HepG2 (cell line): ENCODE data around the gene BABAM2. TPM values are rescaled to one million over a fixed set of nuclear protein-coding genes. Genes with fewer than 3 reads are reported as not detected.

Experiments used
- ARID2 ChIP-seq: sonication (generic); formaldehyde crosslinking; IDR thresholded peaks from 2 replicates; pipeline ENCODE4 v1.8.1; 2022; ENCODE audit warnings: mild to moderate bottlenecking, missing genetic modification reagents, borderline replicate concordance
- CHCHD3 ChIP-seq: sonication (generic); formaldehyde crosslinking; IDR thresholded peaks from 2 replicates; pipeline ENCODE4 v1.8.0; 2022; ENCODE audit warnings: mild to moderate bottlenecking, missing genetic modification reagents, moderate library complexity
- FIP1L1 ChIP-seq: fragments of 200-400 bp; formaldehyde crosslinking; IDR thresholded peaks from 2 replicates; pipeline ENCODE4 v1.6.1; 2018; ENCODE audit warnings: low read depth, mild to moderate bottlenecking, low read length, moderate library complexity, borderline replicate concordance; ENCODE audit not compliant: insufficient read depth
- NCOA1 ChIP-seq: sonication (generic); formaldehyde crosslinking; IDR thresholded peaks from 2 replicates; pipeline ENCODE4 v1.9.0; 2021; ENCODE audit warnings: missing genetic modification reagents
- NFAT5 ChIP-seq: sonication (generic); formaldehyde crosslinking; IDR thresholded peaks from 2 replicates; pipeline ENCODE4 v1.4.0; 2020; ENCODE audit warnings: missing genetic modification reagents
- ONECUT2 ChIP-seq: sonication (generic); formaldehyde crosslinking; IDR thresholded peaks from 2 replicates; pipeline ENCODE4 v1.4.0; 2020; ENCODE audit warnings: missing genetic modification reagents
- TARDBP ChIP-seq: sonication (generic); formaldehyde crosslinking; IDR thresholded peaks from 2 replicates; pipeline ENCODE4 v1.8.0; 2022; ENCODE audit warnings: mild to moderate bottlenecking, missing genetic modification reagents
- ZBTB2 ChIP-seq: sonication (generic); formaldehyde crosslinking; IDR thresholded peaks from 2 replicates; pipeline ENCODE4 v1.8.0; 2022; ENCODE audit warnings: low read depth, missing genetic modification reagents
- ZBTB21 ChIP-seq: sonication (generic); formaldehyde crosslinking; IDR thresholded peaks from 2 replicates; pipeline ENCODE4 v1.4.0; 2020; ENCODE audit warnings: missing genetic modification reagents
- ZBTB26 ChIP-seq: IDR thresholded peaks from 2 replicates; pipeline ENCODE4 v1.6.1; 2016; ENCODE audit warnings: missing compliant biosample characterization, missing genetic modification reagents, borderline replicate concordance
- ZBTB38 ChIP-seq: sonication (generic); formaldehyde crosslinking; IDR thresholded peaks from 2 replicates; pipeline ENCODE4 v1.5.1; 2020; ENCODE audit warnings: mild to moderate bottlenecking, missing genetic modification reagents
- ZMAT5 ChIP-seq: sonication (generic); formaldehyde crosslinking; IDR thresholded peaks from 2 replicates; pipeline ENCODE4 v1.5.0; 2020; ENCODE audit warnings: mild to moderate bottlenecking, low read depth, missing genetic modification reagents, borderline replicate concordance
- ZNF224 ChIP-seq: sonication (generic); formaldehyde crosslinking; IDR thresholded peaks from 2 replicates; pipeline ENCODE4 v1.5.0; 2020; ENCODE audit warnings: mild to moderate bottlenecking, missing genetic modification reagents
- ZNF230 ChIP-seq: sonication (generic); formaldehyde crosslinking; IDR thresholded peaks from 2 replicates; pipeline ENCODE4 v1.4.0; 2020; ENCODE audit warnings: mild to moderate bottlenecking, missing genetic modification reagents
- ZNF263 ChIP-seq: sonication (generic); formaldehyde crosslinking; IDR thresholded peaks from 2 replicates; pipeline ENCODE4 v1.4.0; 2020; ENCODE audit warnings: missing genetic modification reagents
- ZNF280B ChIP-seq: sonication (generic); formaldehyde crosslinking; IDR thresholded peaks from 2 replicates; pipeline ENCODE4 v1.5.0; 2020; ENCODE audit warnings: missing genetic modification reagents, mild to moderate bottlenecking, borderline replicate concordance
- ZNF704 ChIP-seq: sonication (generic); formaldehyde crosslinking; IDR thresholded peaks from 2 replicates; pipeline ENCODE4 v1.8.1; 2023; ENCODE audit warnings: mild to moderate bottlenecking, inconsistent platforms, moderate library complexity, missing genetic modification reagents, borderline replicate concordance
- ZNF780A ChIP-seq: sonication (generic); formaldehyde crosslinking; IDR thresholded peaks from 2 replicates; pipeline ENCODE4 v1.8.0; 2022; ENCODE audit warnings: mild to moderate bottlenecking, missing genetic modification reagents, moderate library complexity
- polyA plus RNA-seq, 8 experiments: library from polyadenylated mRNA; depleted of rRNA in 3 of 8; stranded (reverse) in 7 of 8; unstranded in 1 of 8; fragments of >200 nt; fragmentation: Illumina TruSeq in 4 of 8; extraction: Trizol in 4 of 8; gene quantifications; 2 replicates each; pipeline versions ENCODE4 v1.2.1 to v1.2.3, GENCODE V29; 2011 to 2016; ENCODE audit warnings: low read depth in 4 of 8, missing spikeins in 1 of 8, mixed read lengths in 1 of 8; ENCODE audit not compliant: insufficient read depth in 1 of 8
- total RNA-seq, 5 experiments: library from RNA; depleted of rRNA; stranded (reverse); fragments of >200 nt; fragmentation: Illumina TruSeq; extraction: Trizol; gene quantifications; 2 replicates each; pipeline ENCODE4 v1.2.3, GENCODE V29; 2016; ENCODE audit warnings: low read depth in 1 of 5

The BABAM2 gene
- total and polyA plus RNA-seq, 2 of the 13 experiments (the other 11 are each of a cell fraction or from before 2014, with no cell fraction given): 24.9 to 28.0 TPM

GRCh38 chr2:28172114-28172898 is 281.8 kb downstream of the BABAM2 start (continued):
- TF ChIP-seq CHCHD3 (CRISPR knock-in tag): no peak
- TF ChIP-seq TARDBP (CRISPR knock-in tag): 0 out of 2 replicates have a peak, but pooled peaks have one; percentile 33
- TF ChIP-seq ZBTB26: no peak
- no peak for TF ChIP-seq FIP1L1
- no peak for TF ChIP-seq ZNF230 (CRISPR knock-in tag)
- TF ChIP-seq NCOA1 (CRISPR knock-in tag): no peak
- no peak for TF ChIP-seq ZNF263 (CRISPR knock-in tag)
- no peak for TF ChIP-seq ZBTB21 (CRISPR knock-in tag)
- TF ChIP-seq ZNF224 (CRISPR knock-in tag): no peak
- TF ChIP-seq ZNF280B: no peak
- TF ChIP-seq ZMAT5 (CRISPR knock-in tag): no peak
- TF ChIP-seq ARID2 (CRISPR knock-in tag): no peak
- TF ChIP-seq ZBTB38 (CRISPR knock-in tag): no peak
- TF ChIP-seq ZNF704 (CRISPR knock-in tag): no peak
- no peak for TF ChIP-seq ONECUT2 (CRISPR knock-in tag)
- TF ChIP-seq NFAT5 (CRISPR knock-in tag): no peak
- no peak for TF ChIP-seq ZNF780A (CRISPR knock-in tag)
- no peak for TF ChIP-seq ZBTB2 (CRISPR knock-in tag)
